SK-N-SH treated with all-trans-retinoic acid at 6 μM for 48 hours (cell line): Measurements from ENCODE around the gene CHAF1A.
A peak's percentile ranks its signal among the peaks of the same experiment; 100 is the strongest.

Experiments
- ATAC-seq: fragments of 200-7000 bp; cut with Tn5 transposase; 3 replicates; pipeline ENCODE4 v1.9.1; 2020; ENCODE audit warnings: mild to moderate bottlenecking, moderate library complexity
- ARNTL ChIP-seq: fragments of 450-650 bp; formaldehyde crosslinking; IDR thresholded peaks from 2 replicates; pipeline ENCODE4 v1.5.0; 2020; ENCODE audit warnings: low read depth, mild to moderate bottlenecking, moderate library complexity, borderline replicate concordance
- CREB5 ChIP-seq: fragments of 250-450 bp; sonication (Bioruptor Pico); IDR thresholded peaks from 2 replicates; pipeline ENCODE4 v1.5.1; 2020; ENCODE audit warnings: low read depth, mild to moderate bottlenecking, moderate library complexity
- CSDC2 ChIP-seq: fragments of 250-450 bp; sonication (Bioruptor Pico); IDR thresholded peaks from 2 replicates; pipeline ENCODE4 v1.5.0; 2020; ENCODE audit warnings: mild to moderate bottlenecking, moderate library complexity
- CSRNP3 ChIP-seq: fragments of 250-450 bp; sonication (Bioruptor Pico); IDR thresholded peaks from 2 replicates; pipeline ENCODE4 v1.5.1; 2021; ENCODE audit warnings: mild to moderate bottlenecking, moderate library complexity
- ESRRG ChIP-seq: fragments of 250-450 bp; sonication (Bioruptor Pico); IDR thresholded peaks from 2 replicates; pipeline ENCODE4 v1.6.1; 2021; ENCODE audit warnings: mild to moderate bottlenecking
- PATZ1 ChIP-seq: fragments of 250-450 bp; sonication (Bioruptor Pico); IDR thresholded peaks from 2 replicates; pipeline ENCODE4 v1.8.0; 2020; ENCODE audit warnings: mild to moderate bottlenecking, moderate library complexity, borderline replicate concordance
- PPARA ChIP-seq: fragments of 250-450 bp; sonication (Bioruptor Pico); IDR thresholded peaks from 2 replicates; pipeline ENCODE4 v1.5.0; 2020; ENCODE audit warnings: mild to moderate bottlenecking, borderline replicate concordance
- RARB ChIP-seq: fragments of 250-450 bp; sonication (Bioruptor Pico); IDR thresholded peaks from 2 replicates; pipeline ENCODE4 v1.8.0; 2021; ENCODE audit warnings: mild to moderate bottlenecking, moderate library complexity
- SNAI2 ChIP-seq: fragments of 250-450 bp; sonication (Bioruptor Pico); IDR thresholded peaks from 2 replicates; pipeline ENCODE4 v1.5.0; 2020; ENCODE audit warnings: mild to moderate bottlenecking, moderate library complexity
- TCF4 ChIP-seq: fragments of 250-450 bp; sonication (Bioruptor Pico); IDR thresholded peaks from 2 replicates; pipeline ENCODE4 v1.8.0; 2021; ENCODE audit warnings: mild to moderate bottlenecking, moderate library complexity, borderline replicate concordance
- TOX ChIP-seq: fragments of 250-450 bp; sonication (Bioruptor Pico); IDR thresholded peaks from 2 replicates; pipeline ENCODE4 v1.8.0; 2021; ENCODE audit warnings: mild to moderate bottlenecking, moderate library complexity, borderline replicate concordance
- TSHZ2 ChIP-seq: fragments of 250-450 bp; sonication (Bioruptor Pico); IDR thresholded peaks from 2 replicates; pipeline ENCODE4 v1.5.0; 2020; ENCODE audit warnings: mild to moderate bottlenecking, moderate library complexity
- ZC3H10 ChIP-seq: fragments of 250-450 bp; sonication (Bioruptor Pico); IDR thresholded peaks from 2 replicates; pipeline ENCODE4 v1.5.1; 2021; ENCODE audit warnings: mild to moderate bottlenecking, moderate library complexity
- ZFP3 ChIP-seq: fragments of 250-450 bp; sonication (Bioruptor Pico); IDR thresholded peaks from 2 replicates; pipeline ENCODE4 v1.5.0; 2020; ENCODE audit warnings: mild to moderate bottlenecking, moderate library complexity
- ZFP30 ChIP-seq: fragments of 450-650 bp; formaldehyde crosslinking; IDR thresholded peaks from 2 replicates; pipeline ENCODE4 v1.5.0; 2022; ENCODE audit warnings: mild to moderate bottlenecking, moderate library complexity
- ZNF565 ChIP-seq: fragments of 450-650 bp; formaldehyde crosslinking; conservative IDR thresholded peaks from 2 replicates; pipeline ENCODE4 v1.5.0; 2020; ENCODE audit warnings: low read depth, mild to moderate bottlenecking, moderate library complexity
- ZNF8 ChIP-seq: fragments of 450-650 bp; formaldehyde crosslinking; IDR thresholded peaks from 2 replicates; pipeline ENCODE4 v1.5.0; 2020; ENCODE audit warnings: mild to moderate bottlenecking, moderate library complexity

The CHAF1A gene

GRCh38 chr19:4396949-4397783 lies 5.3 kb upstream of the CHAF1A start (continued):
- TF ChIP-seq PATZ1 (CRISPR knock-in tag): no peak
- TF ChIP-seq ZC3H10 (CRISPR knock-in tag): no peak

DNA sequence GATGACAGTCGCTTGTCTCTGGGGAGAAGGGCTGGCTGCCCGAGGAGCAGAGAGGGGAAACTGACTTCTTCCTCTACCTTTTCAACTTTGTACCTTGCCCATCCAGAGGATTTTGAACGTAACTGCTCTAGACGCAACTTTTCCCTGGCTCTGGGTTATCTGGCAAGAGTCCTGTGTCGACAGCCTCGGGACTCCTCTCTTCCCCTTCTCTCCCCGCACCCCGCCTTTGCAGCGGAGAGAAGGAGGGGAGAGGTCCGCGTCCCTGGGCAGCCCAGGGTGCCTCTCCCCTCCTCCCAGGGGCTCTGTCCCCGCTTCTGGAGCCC lies 2.7 kb upstream of the CHAF1A start:
- no peak for TF ChIP-seq CSRNP3 (CRISPR knock-in tag)
- TF ChIP-seq TCF4 (CRISPR knock-in tag): no peak
- no peak for TF ChIP-seq PPARA (CRISPR knock-in tag)
- no peak for TF ChIP-seq ZFP3 (CRISPR knock-in tag)
- TF ChIP-seq ESRRG (CRISPR knock-in tag): no peak
- no peak for TF ChIP-seq CSDC2 (CRISPR knock-in tag)
- no peak for TF ChIP-seq ZFP30 (CRISPR knock-in tag)
- TF ChIP-seq ARNTL (CRISPR knock-in tag): no peak
- TF ChIP-seq CREB5 (CRISPR knock-in tag): no peak
- TF ChIP-seq RARB (CRISPR knock-in tag): no peak
- peak; percentile 30 for ATAC-seq

DNA sequence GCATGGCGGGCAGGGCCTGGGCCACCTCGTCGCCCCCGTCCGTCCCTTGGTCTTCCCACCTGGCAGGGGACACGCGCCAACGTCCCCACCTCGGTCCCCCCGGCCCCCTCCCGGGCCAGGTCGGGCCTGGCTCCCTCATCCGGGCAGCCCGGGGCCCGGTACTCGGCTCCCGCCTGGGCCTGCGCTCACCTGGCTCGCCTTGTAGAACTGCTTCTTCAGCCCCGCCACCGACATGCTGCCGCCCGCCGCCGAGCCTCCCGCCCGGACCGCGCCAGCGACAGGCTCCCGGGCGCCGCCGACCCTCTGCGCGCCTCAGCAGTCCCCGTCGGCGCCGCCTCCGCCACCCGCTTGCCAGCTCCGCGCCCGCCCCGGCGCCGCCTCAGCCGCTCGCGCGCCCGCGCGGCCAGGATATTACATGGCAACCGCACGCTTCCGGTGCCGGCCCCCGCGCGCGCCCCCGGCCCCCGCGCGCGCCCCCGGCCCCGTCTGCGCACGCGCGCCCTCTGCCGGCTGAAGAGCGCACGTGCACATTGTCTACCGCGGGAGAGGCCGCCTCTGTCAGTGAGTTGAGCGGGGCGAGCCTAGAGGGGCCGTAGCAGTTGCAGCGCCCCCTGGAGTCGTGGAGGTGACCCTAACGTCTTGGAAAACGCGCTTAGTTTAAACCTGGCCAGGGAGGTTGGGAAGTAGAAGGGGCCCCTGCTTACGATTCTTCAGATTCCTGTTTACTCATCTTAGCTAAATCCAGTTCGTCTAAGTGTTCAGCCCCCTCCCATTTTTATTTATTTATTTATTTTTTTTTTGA lies 2.1 kb upstream of the CHAF1A start, which contains the start of gene SH3GL1:
TSS of gene SH3GL1 (minus strand) at position 413 of the 802 bp plus-strand sequence. CDS start at position 234, 179 bp downstream.
- TF ChIP-seq CREB5 (CRISPR knock-in tag) (no peak), TSHZ2 (CRISPR knock-in tag) (0 out of 2 replicates have a peak, but pooled peaks have one; percentile 27), SNAI2 (0 out of 2 replicates have a peak, but pooled peaks have one; percentile 62)
- ATAC-seq: peak; percentile 52

- no peak for ATAC-seq
Measured at GRCh38 chr19:4401769-4402170, 670 bp upstream of the CHAF1A start.

More at GRCh38 chr19:4401769-4402170, 670 bp upstream of the CHAF1A start:
- TF ChIP-seq TOX (CRISPR knock-in tag): no peak
- TF ChIP-seq TCF4 (CRISPR knock-in tag): no peak
- no peak for TF ChIP-seq ZC3H10 (CRISPR knock-in tag)
- no peak for TF ChIP-seq ZNF8 (CRISPR knock-in tag)
- no peak for TF ChIP-seq ZNF565 (CRISPR knock-in tag)
